Activated CD8-positive, alpha-beta memory T cell treated with anti-CD3 and anti-CD28 coated beads for 24 hours (primary cell): Measurements from ENCODE around the gene SCAPER.
"Not testable (repeated sequence)": the region's sequence is repeated elsewhere in the genome, so short reads cannot be mapped to it uniquely, and the experiment has no call there.

ENCODE experiments used
- DNase-seq: peaks from one replicate; pipeline ENCODE4 v3.0.0-alpha.2; 2020

The SCAPER gene

GRCh38 chr15:76772776-76773175 lies 132.4 kb downstream of the SCAPER start:
- no peak for DNase-seq

GRCh38 chr15:76764004-76764403 lies 141.1 kb downstream of the SCAPER start:
- no peak for DNase-seq

GRCh38 chr15:76763554-76763953 lies 141.6 kb downstream of the SCAPER start:
- no peak for DNase-seq

- DNase-seq = no peak
Observed at GRCh38 chr15:76756381-76756780, 148.8 kb downstream of the SCAPER start.

- DNase-seq = no peak
Observed at GRCh38 chr15:76753771-76754170, 151.4 kb downstream of the SCAPER start.

GRCh38 chr15:76753131-76753530 lies 152.0 kb downstream of the SCAPER start:
- no peak for DNase-seq

- DNase-seq = no peak
Observed at GRCh38 chr15:76752549-76752948, 152.6 kb downstream of the SCAPER start.

GRCh38 chr15:76737573-76737972 lies 167.6 kb downstream of the SCAPER start:
- no peak for DNase-seq

GRCh38 chr15:76732321-76732720 lies 172.8 kb downstream of the SCAPER start:
- DNase-seq = not testable (repeated sequence)

GRCh38 chr15:76730262-76730661 lies 174.9 kb downstream of the SCAPER start:
- DNase-seq = no peak

- DNase-seq = no peak
Observed at GRCh38 chr15:76718863-76719262, 186.3 kb downstream of the SCAPER start.

GRCh38 chr15:76714950-76715349 lies 190.2 kb downstream of the SCAPER start:
- DNase-seq = no peak

- DNase-seq = no peak
Observed at GRCh38 chr15:76711351-76711827, 193.8 kb downstream of the SCAPER start.

- DNase-seq = not testable (repeated sequence)
Observed at GRCh38 chr15:76704032-76704431, 201.1 kb downstream of the SCAPER start.

GRCh38 chr15:76696840-76697239 lies 208.3 kb downstream of the SCAPER start:
- DNase-seq = no peak

GRCh38 chr15:76692546-76692945 lies 212.6 kb downstream of the SCAPER start:
- not testable (repeated sequence) for DNase-seq

GRCh38 chr15:76687592-76687991 lies 217.5 kb downstream of the SCAPER start:
- not testable (repeated sequence) for DNase-seq

GRCh38 chr15:76684002-76684401 lies 221.1 kb downstream of the SCAPER start:
- no peak for DNase-seq

GRCh38 chr15:76682833-76683232 lies 222.3 kb downstream of the SCAPER start:
- no peak for DNase-seq

- no peak for DNase-seq
Observed at GRCh38 chr15:76682259-76682658, 222.9 kb downstream of the SCAPER start.

GRCh38 chr15:76678766-76679165 lies 226.4 kb downstream of the SCAPER start:
- no peak for DNase-seq

- DNase-seq = no peak
Observed at GRCh38 chr15:76674883-76675282, 230.3 kb downstream of the SCAPER start.

GRCh38 chr15:76669521-76670207 lies 235.5 kb downstream of the SCAPER start:
- no peak for DNase-seq

- DNase-seq = no peak
Observed at GRCh38 chr15:76668900-76669299, 236.2 kb downstream of the SCAPER start.
